CD4-positive, alpha-beta T cell treated with Interleukin-6 at 100 ng/mL for 8 hours (primary cell): Measurements from ENCODE around the gene TERF2IP.

ENCODE experiments used
- DNase-seq: peaks from one replicate; pipeline ENCODE4 v3.0.0-alpha.2; 2020; ENCODE audit warnings: mixed read lengths, low spot score

The TERF2IP gene, protein sequence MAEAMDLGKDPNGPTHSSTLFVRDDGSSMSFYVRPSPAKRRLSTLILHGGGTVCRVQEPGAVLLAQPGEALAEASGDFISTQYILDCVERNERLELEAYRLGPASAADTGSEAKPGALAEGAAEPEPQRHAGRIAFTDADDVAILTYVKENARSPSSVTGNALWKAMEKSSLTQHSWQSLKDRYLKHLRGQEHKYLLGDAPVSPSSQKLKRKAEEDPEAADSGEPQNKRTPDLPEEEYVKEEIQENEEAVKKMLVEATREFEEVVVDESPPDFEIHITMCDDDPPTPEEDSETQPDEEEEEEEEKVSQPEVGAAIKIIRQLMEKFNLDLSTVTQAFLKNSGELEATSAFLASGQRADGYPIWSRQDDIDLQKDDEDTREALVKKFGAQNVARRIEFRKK

DNA sequence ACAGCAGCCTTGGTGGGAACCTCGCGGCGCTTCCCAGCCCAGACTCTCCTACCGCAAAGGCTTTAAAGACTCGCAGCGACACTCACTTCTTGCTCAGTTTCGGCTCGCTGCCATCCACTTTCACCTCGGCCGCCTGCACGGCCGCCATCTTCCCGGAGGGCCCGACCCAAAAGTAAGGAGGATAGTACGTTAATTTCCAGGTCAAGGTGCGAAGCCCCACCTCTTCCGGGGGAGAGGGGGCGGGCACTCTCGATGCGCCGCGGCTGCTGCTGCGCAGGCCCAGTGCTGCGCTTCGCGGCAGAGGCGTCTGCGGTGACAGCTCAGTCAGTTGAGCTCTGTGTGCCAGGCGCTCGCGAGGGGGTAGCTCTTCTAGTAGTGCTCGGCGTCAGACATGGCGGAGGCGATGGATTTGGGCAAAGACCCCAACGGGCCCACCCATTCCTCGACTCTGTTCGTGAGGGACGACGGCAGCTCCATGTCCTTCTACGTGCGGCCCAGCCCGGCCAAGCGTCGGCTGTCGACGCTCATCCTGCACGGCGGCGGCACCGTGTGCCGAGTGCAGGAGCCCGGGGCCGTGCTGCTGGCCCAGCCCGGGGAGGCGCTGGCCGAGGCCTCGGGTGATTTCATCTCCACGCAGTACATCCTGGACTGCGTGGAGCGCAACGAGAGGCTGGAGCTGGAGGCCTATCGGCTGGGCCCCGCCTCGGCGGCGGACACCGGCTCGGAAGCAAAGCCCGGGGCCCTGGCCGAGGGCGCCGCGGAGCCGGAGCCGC, at the start of gene TERF2IP, which contains the start of gene KARS1:
TERF2IP (plus strand) TSS at position 282 of the 773 bp plus-strand sequence; CDS start at position 392, 110 bp downstream.
KARS1 (minus strand) TSS at position 174 of the 773 bp plus-strand sequence; CDS start at position 148, 26 bp downstream.
- peak; percentile 94 for DNase-seq

DNA sequence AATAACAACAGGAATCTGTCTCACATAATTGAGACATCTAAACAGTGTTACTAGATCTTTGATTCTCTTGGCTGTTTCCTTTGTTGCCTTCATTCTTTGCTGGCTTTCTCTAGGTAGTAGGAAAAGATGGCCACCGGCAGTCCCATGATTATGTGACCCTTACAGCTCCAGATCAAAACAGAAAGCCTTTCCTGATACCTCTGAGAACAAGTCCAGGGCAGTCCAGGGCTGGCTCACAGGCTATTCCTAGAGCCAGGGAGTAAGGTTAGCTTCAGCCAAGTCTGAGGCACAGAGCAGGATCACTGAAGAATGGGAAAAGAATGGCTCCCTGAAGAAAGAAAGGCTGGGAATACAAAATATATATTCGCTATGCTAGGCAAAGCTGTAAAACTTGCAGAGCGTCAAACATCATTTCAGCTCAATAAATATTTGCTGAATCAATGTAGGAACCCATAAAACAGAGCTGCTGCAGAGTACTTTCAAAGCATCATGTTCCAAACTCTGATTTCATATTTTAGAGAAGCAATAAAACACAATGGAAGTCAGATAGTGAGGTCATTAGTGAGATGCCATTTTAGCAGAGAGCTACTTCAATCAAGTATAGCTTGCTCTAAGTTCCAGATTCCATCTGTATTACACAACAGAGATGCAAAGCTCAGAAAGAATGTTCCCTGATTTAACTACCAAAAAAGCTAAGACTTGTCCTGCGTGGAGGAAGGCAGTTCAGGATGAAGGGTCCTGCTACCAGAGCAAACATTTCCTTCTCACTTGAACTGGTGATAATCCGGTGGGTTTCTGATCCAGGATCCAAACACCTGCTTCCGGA, 47.9 kb upstream of the TERF2IP start:
- no peak for DNase-seq

DNA sequence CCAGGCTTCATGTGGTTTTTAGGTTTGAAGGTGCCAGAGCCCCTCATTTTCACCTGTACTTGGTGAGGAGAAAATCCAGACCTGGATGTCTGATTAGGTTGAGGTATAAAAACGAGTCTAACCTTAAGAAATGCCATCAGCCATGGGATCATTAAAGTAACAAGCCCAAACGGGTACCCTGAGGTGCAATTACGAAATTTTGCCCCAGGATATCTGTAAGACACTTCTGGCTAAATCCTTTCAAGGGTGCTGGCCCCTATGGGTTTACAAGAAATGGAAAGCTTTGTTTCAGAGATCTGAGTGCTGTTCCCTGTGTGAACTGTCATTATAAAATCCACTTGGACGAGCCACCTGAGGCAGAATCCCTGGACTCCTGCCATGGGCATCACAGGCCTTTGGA, 44.3 kb upstream of the TERF2IP start:
- no peak for DNase-seq

DNA sequence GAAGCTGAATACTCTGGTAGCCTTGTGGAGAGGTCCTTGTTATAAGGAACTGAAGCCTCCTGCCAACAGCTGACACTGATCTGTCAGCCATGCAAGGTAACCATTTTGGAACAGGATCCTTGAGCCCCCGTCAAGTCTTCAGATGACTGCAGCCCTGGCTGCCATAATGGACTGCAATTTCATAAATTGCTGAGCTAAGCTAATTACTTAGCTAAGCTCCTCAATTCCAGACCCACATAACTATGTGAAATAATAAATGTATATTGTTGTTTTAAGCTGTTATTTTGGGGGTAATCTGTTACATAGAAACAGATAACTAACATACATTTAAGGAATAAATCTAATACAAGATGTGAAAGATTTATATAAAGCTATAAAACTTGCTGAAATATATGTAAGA, 41.1 kb upstream of the TERF2IP start:
- no peak for DNase-seq

DNA sequence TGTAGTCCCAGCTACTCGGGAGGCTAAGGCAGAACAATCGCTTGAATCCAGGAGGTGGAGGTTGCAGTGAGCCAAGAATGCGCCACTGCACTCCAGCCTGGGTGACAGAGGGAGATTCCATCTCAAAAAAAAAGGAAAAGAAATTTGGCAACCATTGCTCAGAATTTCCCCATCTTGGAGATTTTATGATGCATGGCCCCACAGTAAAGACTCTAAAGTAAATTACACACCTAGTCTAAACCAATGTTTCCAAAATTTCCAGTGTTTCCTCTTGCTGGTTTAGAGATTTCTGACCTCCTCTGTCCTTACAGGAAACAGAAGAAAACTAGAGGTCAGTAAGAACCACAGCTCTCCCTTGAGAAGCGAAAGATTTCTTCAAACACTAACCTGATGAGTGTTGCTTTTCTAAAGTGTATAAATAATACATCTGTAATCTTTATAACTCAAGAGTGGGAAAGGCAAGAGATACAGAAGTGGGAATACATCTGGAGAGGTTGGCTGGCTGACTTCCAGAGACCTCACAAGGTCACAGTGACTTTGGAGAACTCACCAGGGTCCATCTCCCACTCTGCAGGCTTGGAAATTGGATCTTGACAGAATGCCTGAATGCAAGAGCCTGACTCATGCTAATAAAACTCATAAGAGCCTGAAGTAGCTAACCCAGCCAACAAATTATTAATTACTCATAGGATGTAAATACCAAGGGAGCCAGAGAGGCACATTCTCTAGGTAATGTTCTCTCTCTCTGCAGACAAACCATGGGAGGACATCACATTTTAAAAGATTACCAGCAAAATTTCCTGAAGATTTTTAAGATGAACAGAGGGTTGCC, 33.3 kb upstream of the TERF2IP start:
- no peak for DNase-seq

DNA sequence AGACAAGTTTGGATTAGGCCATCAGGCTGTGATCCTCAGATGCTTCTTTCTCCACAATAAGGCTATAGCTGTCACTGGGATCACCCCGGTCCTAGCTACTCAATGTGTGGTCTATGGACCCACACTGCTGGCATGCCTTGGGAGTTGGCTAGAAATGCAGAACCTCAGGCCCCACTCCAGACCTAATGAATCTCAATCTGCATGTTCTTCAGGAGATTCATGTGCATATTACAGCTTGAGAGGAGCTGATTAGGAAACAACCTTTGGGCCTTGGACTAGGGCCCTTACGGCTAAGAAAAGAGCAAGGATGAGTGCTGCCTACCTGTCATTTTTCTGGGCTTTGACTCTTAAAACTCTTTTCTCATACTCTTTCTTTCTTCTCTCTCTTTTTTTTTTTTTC, 32.0 kb upstream of the TERF2IP start:
- DNase-seq: no peak

DNA sequence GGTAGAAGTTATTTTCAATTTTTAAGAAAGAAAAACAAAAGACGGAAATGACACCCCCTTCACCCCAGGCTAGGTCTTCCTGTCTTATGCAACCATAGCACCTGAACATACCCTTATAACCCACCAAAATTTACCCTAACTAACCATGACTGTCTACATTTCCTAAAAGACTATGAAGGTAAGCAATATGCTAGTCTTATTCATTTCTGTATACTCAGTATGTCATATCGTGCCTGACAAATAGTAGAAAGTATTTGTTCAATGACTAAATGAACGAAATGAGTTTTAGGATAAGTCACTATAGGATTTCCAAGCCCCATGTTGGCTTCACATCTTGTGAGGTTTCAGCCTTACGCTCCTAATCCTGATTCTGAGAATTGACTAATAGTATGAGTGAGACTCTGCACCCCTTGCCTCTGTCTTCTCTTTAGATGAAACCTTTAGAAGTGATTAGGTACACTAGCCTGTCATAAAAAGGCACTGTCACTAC, 31.0 kb upstream of the TERF2IP start:
- peak; percentile 13 for DNase-seq

DNA sequence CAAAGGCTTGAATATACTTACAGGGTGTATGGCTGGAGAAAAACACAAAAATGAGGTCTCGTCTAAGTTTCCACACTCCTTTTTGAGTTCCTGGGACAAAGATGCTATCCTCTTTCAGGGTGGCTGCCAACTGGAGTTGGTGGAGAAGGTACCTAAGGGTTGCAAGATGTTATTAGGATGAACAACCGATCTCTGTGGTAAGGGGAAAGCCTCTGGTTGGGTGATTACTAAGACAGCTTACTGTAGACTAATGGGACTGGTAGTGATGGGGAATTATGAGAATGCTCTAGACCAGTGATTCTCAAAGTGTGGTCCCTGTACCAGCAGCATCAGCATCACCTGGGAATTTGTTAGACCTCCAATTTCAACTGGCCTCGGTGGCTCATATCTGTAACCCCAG, 30.5 kb upstream of the TERF2IP start:
- no peak for DNase-seq

DNA sequence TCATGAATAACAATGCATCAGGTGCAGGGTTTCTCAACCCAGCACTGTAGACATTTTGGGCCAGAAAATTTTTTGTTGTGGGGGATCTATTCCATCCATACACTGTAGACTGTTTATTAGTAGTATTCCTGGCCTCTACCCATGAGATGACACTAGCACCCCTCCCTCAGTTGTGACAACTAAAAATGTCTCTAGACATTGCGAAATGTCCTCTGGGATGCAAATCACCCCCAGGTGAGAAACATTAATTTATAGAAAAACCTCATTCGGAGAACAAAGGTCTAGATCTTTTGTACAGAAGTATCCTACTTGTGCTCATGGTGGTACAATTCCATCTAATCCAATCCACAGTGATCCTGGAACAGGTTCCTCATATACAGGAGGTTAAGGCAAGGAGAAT, 28.8 kb upstream of the TERF2IP start:
- no peak for DNase-seq

DNA sequence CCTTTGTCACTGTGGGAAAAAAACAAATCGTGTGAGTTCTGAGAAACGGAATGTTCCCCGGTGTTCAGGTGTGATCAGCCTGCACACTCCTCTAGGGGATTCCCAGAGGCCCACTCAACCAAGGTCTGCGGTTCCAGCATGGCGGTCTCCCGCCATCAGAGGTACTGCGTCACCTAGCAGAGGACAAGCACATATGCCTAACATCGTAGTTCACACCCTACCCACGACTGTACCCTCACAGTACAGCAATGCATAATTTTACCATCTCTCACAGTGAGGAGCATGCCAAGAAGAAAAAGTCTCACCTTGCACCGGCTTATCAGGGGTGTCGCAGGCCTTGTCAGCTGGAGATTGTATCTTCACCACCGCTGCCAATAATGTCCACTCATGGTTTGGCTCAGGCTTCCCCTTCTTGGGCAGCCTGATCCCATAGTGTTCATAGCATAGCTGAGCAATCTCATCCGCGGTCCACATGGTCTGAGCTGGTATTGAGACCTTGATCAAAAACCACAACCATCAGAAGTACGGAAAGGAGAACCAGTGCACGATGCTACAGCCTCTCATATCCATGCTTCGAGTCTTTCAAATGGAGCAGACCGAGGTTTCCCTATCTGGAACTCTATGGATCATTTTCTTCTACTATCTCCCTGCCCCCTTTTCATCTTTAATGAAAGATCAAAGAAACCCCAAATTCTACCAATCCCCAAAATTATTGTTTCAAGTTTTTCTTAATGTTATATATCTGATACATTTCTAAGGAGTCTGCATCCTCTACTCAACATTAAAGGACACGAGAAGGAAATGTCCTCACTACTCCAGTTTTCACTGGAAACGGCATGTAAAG, 27.0 kb upstream of the TERF2IP start:
- DNase-seq: peak; percentile 20

DNA sequence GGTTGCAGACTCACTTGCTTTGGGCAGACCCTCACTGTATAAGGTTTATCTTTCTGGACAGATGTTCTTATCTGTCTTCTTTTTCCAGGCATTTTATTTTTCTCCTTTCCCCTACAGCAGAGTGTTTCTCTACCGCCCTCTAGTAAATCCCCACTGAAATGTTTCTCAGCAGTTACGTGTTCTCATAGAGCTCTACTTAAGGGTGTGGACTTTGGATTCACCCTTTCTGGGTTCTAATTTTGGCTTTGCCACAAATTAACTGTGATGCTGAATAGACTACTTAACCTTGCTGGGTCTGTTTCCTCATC, 26.4 kb upstream of the TERF2IP start:
- DNase-seq: peak; percentile 22

DNA sequence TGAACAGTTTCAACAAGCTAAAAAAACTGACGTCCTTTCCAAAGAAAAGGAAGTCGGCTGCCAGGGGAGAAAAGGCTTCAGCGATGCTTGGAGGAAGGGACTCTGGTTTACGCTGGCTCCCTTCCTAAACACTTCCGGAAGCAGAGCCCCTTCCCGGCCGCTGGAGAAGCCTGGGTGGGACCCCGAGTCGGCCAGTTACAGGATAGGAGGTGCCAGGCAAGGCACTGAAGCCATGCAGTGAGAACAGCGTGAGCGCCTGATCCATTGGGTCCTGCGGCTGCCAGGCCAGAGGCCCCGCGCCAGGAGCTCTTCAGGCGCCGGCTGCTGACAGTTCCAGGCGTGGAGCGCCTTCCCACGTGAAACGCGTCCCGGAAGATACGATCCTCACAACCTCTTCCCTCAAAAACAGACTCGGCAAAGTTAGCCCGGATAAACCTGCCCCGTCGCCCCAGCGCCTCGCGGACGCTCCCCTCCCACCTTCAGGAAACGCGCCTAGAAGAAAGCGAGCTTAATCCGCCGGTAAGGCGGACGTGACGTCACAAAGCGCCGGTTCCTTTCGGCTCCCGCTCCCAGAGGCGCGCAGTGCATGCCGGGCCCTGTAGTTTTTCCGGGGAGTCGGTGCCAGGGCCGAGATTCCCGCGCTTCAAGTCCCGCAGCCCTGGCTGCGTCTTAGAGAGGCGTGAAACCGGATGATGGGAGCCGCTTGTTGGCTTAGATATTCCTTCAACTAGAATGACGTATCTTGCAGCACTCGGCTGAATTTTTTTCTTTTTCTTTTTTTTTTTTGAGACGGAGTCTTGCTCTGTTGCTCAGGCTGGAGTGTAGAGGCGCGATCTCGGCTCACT, 24.6 kb upstream of the TERF2IP start, which contains the start of gene ADAT1:
ADAT1 (minus strand) TSS at position 521 of the 845 bp plus-strand sequence. CDS start 2,482 bp downstream, outside the sequence.
- peak; percentile 96 for DNase-seq

DNA sequence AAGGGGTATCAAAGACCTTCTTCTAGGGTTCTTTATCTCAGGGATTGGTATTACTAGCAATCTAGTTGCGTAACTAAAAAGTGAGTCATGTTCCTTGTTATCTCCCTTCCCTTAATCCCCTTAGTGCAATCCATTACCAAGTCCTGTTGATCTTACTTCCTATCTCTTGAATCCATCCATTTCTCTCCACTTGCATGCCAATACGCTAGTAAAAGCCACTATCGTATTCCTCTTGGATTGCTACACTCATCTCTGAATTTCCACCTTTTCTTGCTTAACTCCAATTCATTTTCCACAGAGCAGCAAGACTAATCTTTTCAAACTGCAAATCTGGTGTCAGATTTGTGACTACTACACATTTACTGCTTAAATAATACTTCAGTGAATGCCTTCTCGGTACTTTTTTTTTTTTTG, 22.6 kb upstream of the TERF2IP start:
- no peak for DNase-seq

DNA sequence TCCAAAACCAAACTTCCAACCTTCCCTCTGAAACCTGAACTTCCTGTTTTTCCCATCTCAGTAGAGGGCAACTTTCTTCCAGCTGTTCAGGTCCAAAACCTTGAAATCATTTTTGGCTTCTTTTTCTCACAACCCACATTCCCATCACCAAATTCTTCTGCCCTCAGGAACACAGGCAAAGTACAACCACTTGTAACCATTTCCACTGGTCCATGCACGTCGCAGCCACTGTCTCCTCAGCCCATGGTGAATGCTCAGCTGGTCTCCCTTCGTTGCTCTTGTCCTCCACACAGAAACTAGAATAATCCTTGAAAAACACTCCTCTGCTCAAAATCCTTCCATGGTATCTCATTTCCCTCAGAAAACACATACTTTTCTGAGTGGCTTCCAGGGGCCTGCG, 20.8 kb upstream of the TERF2IP start:
- no peak for DNase-seq

DNA sequence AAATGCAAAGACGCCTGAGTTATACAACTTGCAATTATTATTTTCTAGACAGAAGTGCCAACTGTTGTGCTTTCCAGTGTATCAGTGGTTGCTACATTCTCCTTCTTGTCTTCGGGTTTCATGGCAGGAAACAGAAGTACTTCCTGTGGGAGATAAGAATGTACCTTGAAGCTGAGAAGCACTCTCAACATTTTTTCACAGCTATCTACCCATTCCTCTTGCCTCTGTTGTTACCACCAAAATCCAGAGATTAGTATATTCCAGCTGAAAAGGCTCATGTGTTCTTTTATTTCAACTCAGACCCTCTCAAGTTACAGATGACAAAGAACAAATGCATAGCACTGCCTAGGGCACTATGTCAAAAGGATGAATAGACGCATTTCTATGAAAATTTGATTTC, 19.7 kb upstream of the TERF2IP start:
- DNase-seq: no peak

DNA sequence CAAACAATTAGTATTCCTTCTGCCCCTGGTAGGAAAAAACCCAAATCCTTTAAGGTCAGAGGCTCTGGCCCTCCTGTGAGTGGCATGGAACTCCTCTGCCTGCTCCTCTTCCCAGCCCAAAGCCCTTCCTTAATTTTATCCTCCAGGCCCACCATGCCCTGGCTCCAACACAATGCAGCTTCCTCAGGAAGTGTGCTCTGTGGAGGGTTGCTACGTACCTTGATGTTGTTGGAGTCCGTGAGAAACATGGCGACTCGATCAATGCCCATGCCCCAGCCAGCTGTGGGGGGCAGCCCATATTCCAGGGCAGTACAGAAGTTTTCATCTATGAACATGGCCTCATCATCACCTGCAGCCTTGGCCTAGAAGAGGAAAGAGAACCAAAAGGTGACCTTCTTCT, 19.2 kb upstream of the TERF2IP start:
- no peak for DNase-seq

DNA sequence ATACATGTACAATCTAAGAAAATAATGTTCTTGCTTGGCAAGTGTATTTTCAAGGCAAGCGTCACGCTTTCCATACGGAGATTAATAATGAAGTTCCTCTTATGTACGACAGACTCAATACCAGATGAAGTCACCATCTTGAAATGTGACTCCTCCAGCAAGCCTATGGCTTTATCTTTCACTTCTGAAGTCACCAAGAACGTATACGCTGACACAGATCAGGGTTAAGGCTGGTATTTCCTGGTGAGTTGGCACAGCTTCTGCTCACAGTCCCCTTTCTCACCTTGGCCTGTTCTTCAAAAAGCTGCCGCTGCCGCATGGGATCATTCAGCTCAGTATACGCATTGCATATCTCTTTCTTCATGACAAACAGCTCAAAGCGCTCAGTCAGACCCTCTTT, 18.4 kb upstream of the TERF2IP start:
- DNase-seq: no peak

DNA sequence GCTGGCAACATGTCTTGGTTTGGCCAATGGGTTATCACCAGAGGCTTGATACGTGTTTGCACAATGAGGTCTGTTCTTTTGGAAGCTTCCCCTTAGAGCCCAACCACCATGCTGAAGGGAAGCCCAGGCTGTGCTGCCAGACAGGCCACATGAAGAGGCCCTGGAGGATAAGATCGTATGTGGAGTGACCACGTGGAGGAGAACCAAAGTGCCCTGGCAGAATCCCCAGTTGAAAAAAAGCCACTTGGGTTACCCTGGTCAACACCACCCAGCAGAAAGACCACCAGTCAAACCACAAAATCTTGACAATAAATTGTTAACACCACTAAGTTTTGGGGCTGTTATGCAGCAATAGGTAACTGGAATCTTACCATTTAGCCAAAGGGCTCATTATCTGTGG, 17.5 kb upstream of the TERF2IP start:
- DNase-seq: no peak

DNA sequence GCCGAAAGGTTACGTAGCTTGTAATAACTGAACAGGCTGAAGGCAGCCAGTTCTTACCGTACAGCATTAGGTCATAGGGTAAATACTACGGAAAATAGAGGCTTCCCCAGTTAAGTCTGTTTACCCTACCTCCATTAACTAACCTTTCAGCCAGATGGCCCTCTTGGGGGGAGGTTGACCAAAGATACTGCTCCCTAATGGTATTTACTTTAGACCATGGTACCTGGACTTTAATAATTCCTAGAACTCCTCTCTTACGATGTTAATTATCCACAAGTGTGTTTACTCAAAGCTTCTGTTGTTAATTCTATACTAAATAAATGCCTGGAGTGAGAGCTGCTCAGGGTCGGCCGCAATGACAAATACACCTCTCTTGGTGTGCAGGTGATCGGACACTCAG, 14.7 kb upstream of the TERF2IP start:
- no peak for DNase-seq
